ENCODE results near the gene PPM1B. TPM values are rescaled to one million over a fixed set of nuclear protein-coding genes. Genes with fewer than 3 reads are reported as not detected.

Gene PPM1B
- total and polyA plus RNA-seq, 9 of the 15 experiments (the other 6 are each of a cell fraction or from before 2014, with no cell fraction given) = 8.9 to 44.0 (median 28.6) TPM

GRCh38 chr2:44192646-44193045 lies 24.0 kb downstream of the PPM1B start (continued):
- no peak for TF ChIP-seq SMAD2 (IDR thresholded peaks at IDR 0.05; ENCODE audit: low read depth, low read length)

GRCh38 chr2:44195714-44196113 lies 27.0 kb downstream of the PPM1B start:
- ChIA-PET POLR2A (no interaction called here), CTCF (ENCODE audit: low intra/inter-chr PET ratio) (no interaction called here)
- no peak overlapping the region for H3K4me3 ChIP-seq
- DNase-seq (ENCODE audit: extremely low read depth in 1 of 4, low spot score in 3 of 4) (no peak), FAIRE-seq (no peak), ATAC-seq (no peak)
- no peaks in the 10 kb centered on the region for H3K27me3 ChIP-seq (ENCODE audit: control insufficient read depth in 2 of 2, insufficient read depth in 2 of 2, low read length in 2 of 2)
- H3K79me2 ChIP-seq (ENCODE audit: control insufficient read depth, insufficient read depth, low read length) = peaks cover 48% of the 10 kb centered on the region
- intact Hi-C loops (cut with micrococcal nuclease) = no loop called here
- no peak overlapping the region for H2AFZ ChIP-seq (ENCODE audit: low read depth, low read length)
- no peaks in the 10 kb centered on the region for H3K9me3 ChIP-seq (replicated peaks; ENCODE audit: control insufficient read depth, insufficient read depth, low read depth, low read length)
- in situ Hi-C loops (cut with MboI) = no loop called here
- H3K36me3 ChIP-seq (ENCODE audit: control insufficient read depth, insufficient read depth, low read length) = no peaks in the 10 kb centered on the region; the same call in 2 of the 3 replicates
- no peaks in the 10 kb centered on the region for H3K4me1 ChIP-seq (replicated peaks in 1 of 2; ENCODE audit: control insufficient read depth in 2 of 2, insufficient read depth in 2 of 2, low read length in 2 of 2)
- WGBS (ENCODE audit: insufficient coverage, low coverage, missing lambda C conversion rate) = 83% methylated on average over 2 of the region's 2 CpGs
- no peak overlapping the region for H3K9ac ChIP-seq (ENCODE audit: insufficient read depth in 1 of 2, low read depth in 2 of 2, low read length in 2 of 2)
- no peaks in the 10 kb centered on the region for H3K9me1 ChIP-seq (ENCODE audit: control insufficient read depth, insufficient read depth, low read length)
- H3K27ac ChIP-seq (ENCODE audit: extremely low read depth, low read depth, low read length) = no peak overlapping the region
- no peaks in the 10 kb centered on the region for H4K20me1 ChIP-seq (replicated peaks; ENCODE audit: control insufficient read depth, insufficient read depth, low read length)
- no peak overlapping the region for H3K4me2 ChIP-seq (ENCODE audit: insufficient read depth, low read length)
- BruUV-seq (replicated peaks) = no TSS peak
- TF ChIP-seq ZNF165 (CRISPR knock-in tag; IDR thresholded peaks at IDR 0.05; ENCODE audit: borderline replicate concordance) (no peak), REST (IDR thresholded peaks at IDR 0.05; ENCODE audit: borderline replicate concordance) (no peak), REST (CRISPR knock-in tag; IDR thresholded peaks at IDR 0.05; ENCODE audit: low read depth) (no peak), NFYB (IDR thresholded peaks at IDR 0.05; ENCODE audit: extremely low read depth, insufficient read length) (no peak), EHMT2 (IDR thresholded peaks at IDR 0.05) (no peak), GTF2E2 (tag; IDR thresholded peaks at IDR 0.05) (no peak), ZKSCAN1 (IDR thresholded peaks at IDR 0.05; ENCODE audit: low read depth, low read length) (no peak)
- TF ChIP-seq, protein P1, sequence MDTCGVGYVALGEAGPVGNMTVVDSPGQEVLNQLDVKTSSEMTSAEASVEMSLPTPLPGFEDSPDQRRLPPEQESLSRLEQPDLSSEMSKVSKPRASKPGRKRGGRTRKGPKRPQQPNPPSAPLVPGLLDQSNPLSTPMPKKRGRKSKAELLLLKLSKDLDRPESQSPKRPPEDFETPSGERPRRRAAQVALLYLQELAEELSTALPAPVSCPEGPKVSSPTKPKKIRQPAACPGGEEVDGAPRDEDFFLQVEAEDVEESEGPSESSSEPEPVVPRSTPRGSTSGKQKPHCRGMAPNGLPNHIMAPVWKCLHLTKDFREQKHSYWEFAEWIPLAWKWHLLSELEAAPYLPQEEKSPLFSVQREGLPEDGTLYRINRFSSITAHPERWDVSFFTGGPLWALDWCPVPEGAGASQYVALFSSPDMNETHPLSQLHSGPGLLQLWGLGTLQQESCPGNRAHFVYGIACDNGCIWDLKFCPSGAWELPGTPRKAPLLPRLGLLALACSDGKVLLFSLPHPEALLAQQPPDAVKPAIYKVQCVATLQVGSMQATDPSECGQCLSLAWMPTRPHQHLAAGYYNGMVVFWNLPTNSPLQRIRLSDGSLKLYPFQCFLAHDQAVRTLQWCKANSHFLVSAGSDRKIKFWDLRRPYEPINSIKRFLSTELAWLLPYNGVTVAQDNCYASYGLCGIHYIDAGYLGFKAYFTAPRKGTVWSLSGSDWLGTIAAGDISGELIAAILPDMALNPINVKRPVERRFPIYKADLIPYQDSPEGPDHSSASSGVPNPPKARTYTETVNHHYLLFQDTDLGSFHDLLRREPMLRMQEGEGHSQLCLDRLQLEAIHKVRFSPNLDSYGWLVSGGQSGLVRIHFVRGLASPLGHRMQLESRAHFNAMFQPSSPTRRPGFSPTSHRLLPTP (IDR thresholded peaks at IDR 0.05; ENCODE audit: borderline replicate concordance, extremely low read depth, insufficient read length) = no peak
- TF ChIP-seq, protein P2, sequence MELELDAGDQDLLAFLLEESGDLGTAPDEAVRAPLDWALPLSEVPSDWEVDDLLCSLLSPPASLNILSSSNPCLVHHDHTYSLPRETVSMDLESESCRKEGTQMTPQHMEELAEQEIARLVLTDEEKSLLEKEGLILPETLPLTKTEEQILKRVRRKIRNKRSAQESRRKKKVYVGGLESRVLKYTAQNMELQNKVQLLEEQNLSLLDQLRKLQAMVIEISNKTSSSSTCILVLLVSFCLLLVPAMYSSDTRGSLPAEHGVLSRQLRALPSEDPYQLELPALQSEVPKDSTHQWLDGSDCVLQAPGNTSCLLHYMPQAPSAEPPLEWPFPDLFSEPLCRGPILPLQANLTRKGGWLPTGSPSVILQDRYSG (tag; conservative IDR thresholded peaks at IDR 0.05; ENCODE audit: low read depth) = no peak

Measured in K562 (cell line).